Thyroid gland (tissue), 4 donors: ENCODE measurements around the gene PFDN6.

Experiments
- CTCF ChIP-seq, 6 experiments: fragments of 200-600 bp in 3 of 6; fragments of 450-650 bp in 3 of 6; sonication (generic) in 3 of 6; IDR thresholded peaks; one replicate each; pipeline ENCODE4 v1.5.1; 2016 to 2019; ENCODE audit warnings: antibody characterized with exemption in 6 of 6, mild to moderate bottlenecking in 2 of 6, inconsistent platforms in 1 of 6, moderate library complexity in 1 of 6
- POLR2A ChIP-seq, 2 donors: fragments of 450-650 bp; IDR thresholded peaks; one replicate each; pipeline ENCODE4 v1.6.1; 2017; ENCODE audit warnings: antibody characterized with exemption in 2 of 2, mild to moderate bottlenecking in 2 of 2, moderate library complexity in 1 of 2

DNA sequence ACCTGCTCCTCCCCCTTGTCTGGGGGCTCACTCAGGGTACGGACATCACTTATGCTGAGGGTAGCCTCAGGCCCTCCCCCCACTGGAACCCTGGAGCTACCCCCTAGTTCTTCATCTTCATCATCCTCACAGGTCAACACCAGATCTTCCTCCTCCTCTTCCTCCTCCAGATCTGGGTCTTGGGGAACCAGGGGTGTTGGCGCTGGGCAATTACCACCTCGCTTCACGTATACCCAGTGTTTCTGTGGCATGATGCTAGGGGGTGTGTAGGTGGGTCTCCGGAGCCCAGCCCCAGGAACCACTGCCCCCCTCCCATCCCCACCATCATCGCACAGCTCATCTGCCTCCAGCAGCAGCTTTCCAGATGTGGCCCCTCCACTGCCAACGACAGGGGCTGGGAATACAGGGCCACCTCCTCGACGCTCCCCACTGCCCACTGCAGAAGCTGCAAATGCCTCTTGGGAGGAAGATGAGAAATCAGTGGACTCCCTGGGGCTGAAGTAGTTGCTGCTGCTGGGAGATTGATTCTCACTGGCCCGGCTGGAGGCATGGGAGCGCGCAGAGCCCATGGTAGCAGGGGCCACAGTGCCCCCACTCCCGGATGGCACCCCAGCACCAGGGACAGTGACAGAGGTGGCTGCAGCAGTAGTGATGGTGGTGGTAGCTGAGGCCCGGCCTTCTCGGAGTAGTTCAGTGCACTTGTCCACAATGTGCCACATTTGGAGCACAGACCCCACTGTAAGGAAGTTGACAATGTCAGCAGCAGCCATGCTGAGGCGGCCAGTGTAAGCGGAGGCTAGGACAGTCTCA lies 26.6 kb downstream of the PFDN6 start:
- TF ChIP-seq CTCF (IDR thresholded peaks at IDR 0.05) (no peak), POLR2A (IDR thresholded peaks at IDR 0.05) (no peak)
